Measurements from ENCODE around the gene CYP4Z1.
"Not testable (repeated sequence)": the region's sequence is repeated elsewhere in the genome, so short reads cannot be mapped to it uniquely, and the experiment has no call there.

Gene CYP4Z1, protein sequence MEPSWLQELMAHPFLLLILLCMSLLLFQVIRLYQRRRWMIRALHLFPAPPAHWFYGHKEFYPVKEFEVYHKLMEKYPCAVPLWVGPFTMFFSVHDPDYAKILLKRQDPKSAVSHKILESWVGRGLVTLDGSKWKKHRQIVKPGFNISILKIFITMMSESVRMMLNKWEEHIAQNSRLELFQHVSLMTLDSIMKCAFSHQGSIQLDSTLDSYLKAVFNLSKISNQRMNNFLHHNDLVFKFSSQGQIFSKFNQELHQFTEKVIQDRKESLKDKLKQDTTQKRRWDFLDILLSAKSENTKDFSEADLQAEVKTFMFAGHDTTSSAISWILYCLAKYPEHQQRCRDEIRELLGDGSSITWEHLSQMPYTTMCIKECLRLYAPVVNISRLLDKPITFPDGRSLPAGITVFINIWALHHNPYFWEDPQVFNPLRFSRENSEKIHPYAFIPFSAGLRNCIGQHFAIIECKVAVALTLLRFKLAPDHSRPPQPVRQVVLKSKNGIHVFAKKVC

DNA sequence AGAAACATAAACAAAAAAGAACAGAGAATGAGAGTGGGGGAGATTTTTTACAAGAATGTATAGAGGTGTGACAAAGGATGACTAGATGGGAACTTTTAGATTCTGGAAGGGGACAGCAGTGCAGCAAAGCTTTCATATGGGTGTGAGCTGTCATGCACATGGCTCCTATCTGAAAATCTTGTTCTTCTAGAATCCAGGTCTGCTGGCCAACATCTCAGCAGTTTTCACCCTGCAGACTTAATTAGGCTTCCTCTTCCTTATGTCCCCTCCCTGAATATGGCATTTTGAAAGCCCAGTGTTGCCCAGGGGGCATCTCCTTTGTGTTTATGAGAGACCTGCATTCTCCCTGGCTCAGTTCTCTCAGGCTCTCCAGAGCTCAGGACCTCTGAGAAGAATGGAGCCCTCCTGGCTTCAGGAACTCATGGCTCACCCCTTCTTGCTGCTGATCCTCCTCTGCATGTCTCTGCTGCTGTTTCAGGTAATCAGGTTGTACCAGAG is at the start of gene CYP4Z1:
TSS of gene CYP4Z1 (plus strand) at position 135 of the 498 bp plus-strand sequence. CDS start at position 395, 260 bp downstream.
- DNase-seq = no peak

DNA sequence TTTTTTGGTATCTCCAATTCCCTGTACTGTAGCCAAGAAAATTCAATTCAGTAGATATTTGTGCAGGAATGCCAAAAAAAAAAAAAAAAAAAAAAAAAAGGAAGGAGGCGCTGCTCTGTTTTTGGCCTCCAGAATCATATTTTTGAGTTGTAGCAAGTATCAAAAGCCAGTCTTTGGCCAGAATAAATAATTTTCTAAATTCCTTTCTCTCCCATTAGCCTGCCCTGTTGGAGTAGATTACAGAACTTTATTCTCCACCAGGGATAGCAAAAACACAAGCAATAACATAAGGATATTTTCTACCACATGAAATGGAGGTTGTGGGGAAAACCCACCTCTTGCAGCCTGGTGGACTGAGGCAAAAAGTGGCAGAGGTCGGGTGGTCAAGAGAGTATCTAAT is 46.0 kb upstream of the CYP4Z1 start:
- no peak for DNase-seq

DNA sequence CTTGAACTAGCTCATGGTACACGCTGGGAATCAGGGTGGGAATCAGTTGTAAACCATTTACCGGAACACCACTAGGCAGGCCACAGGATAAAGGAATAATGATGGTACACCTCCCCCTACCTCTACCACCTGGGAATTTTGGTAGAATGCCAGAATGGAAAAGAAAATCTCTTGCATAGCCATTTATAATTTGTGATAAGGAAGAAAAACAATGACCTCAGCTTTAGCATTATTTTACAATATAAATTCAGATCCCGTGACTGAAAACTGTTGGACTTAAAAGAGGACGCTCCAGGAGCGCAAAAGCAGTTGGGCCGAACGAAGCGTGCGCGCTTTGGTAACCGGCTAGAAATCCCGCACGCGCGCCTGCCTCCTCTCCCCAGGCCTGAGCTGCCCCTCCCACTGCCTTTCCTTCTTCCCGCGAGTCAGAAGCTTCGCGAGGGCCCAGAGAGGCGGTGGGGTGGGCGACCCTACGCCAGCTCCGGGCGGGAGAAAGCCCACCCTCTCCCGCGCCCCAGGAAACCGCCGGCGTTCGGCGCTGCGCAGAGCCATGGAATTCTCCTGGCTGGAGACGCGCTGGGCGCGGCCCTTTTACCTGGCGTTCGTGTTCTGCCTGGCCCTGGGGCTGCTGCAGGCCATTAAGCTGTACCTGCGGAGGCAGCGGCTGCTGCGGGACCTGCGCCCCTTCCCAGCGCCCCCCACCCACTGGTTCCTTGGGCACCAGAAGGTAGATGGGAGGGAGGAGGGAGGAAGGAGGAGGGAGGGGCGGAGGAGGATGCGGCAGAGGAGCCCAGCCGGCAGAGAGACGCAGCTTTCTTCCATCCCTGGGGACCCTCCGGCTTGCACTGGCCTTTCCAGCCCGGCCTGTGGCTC is 43.5 kb upstream of the CYP4Z1 start, which contains the start of gene CYP4X1:
TSS of gene CYP4X1 (plus strand) at position 402 of the 873 bp plus-strand sequence. CDS start at position 551, 149 bp downstream.
- DNase-seq = peak in 1 of 2 experiments; percentile 39

DNA sequence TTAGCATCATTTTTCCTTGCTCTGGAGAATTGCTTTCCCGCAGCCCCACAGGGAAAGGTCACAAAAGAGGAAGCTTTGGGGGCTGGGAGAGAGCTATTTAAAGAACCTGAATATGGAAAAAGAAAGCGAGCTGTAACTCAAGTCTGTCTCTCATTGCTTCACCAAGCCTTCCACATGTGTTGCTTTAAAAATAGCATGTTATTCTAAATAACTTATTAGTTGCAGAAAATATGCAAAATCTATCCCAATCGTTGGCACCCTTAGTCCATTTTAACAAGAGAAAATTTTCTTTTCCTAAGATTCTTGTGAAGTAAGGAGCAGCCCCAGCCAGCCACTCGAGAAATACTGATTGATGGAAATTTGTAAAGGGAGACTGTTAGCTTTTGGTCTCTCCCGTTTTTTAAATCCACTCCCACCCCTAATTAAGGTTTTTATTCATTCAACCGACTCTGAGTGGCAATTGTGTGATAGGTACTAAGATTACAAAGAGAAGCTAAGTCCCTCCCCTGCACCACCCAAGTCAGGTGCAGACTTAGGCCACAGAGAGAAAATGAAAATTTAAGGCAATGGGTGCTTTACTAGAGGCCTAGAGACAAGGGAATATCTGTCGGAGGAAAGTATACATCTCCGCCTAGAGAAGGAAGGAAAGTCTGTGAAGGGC is 42.8 kb upstream of the CYP4Z1 start:
- no peak for DNase-seq

DNA sequence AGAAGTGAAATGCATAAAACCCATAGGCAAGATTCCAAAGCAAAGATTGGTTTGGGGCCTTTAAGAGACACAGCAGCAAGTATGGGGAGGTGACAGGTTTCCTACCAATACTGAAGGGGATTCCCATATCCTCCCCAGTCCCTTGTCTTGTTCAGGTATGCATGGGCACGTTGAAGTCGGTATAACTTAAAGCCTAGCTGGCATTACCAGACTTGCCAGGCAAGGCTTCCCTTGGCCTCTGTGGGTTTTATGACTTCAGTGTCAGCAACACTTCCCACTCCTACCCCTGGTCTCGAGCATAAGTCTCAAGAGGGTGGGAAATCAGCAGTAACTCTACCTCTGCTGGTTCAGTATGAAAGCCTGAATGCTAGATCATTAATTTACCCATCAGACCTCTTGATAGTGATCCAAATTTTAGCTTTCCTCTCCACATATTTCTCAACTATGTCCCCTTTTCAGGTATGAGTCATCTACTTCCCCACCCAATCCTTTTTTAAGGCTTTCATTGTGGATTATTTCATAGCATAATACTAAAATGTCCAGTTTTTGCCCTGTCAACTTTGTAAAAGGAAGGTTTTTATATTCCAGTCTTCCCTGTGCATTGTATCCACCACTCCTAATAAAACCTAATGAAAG is 36.7 kb upstream of the CYP4Z1 start:
- no peak for DNase-seq

DNA sequence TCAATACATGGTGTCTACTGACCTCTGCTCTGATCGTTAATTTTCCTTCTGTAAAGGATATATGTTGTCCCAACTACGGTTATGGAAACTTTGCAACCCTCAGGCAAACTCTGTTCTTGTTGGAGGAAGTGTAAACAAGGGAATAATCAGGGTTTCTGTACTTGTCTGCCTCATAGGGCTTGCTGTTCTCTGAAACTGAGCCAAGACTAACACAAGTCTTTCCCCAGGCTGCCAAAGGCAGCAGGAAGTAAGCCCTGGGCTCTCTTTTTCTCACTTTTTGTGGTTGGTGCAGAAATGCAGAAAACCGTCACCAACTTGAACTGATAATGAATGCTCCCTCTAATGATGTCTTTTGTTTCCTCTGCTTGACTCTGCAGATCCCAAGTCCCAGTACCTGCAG is 36.0 kb upstream of the CYP4Z1 start:
- no peak for DNase-seq

DNA sequence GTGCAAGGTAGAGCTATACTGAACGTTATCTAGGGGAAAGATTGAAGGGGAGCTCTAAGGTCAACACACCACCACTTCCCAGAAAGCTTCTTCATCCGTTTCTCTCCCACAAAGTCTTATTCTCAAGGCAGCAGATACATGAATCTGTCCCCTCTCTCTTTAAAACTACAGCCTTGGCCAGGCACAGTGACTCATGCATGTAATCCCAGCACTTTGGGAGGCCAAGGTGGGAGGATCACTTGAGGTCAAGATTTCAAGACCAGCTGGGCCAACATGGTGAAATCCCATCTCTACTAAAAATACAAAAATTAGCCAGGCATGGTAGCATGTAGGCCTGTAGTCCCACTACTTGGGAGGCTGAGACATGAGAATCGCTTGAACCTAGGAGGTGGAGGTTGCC is 35.4 kb upstream of the CYP4Z1 start:
- DNase-seq = no peak

DNA sequence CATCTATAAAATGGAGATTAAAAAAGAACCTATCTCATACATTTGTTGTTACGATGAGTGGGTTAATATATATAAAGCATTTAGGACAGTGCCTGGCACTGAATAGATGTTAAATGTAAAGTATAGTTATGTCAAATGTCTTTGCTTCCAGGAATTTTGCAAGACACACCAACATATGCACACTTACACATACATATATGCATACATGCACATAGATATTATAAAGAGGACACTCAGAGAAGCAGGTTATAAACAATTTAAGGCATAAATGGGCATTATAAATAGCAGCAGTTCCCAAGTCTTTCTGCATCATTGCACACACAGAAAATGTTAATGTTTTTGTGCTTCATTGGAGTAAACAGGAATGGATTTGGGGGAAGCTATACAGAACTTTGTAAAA is 30.3 kb upstream of the CYP4Z1 start:
- no peak for DNase-seq

DNA sequence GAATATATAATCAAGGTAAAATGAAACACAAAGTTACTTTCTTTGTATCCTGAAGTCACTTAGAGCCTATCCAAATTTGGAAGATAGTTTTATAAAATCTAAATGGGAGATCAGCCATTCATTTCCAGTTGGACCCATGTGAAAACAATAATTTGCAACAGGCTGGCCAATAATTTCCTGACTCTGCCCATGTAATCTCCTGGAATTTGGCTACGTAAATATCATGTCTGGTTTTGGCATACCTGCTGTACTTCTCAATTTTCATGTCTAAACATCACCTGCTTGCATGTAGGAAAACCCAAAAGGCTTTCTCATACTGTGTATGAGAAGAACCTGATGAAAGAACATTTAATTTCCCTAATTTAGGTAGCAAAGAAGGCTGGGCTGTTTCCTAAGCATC is 7.7 kb upstream of the CYP4Z1 start:
- peak; percentile 93 to 94 for DNase-seq

DNA sequence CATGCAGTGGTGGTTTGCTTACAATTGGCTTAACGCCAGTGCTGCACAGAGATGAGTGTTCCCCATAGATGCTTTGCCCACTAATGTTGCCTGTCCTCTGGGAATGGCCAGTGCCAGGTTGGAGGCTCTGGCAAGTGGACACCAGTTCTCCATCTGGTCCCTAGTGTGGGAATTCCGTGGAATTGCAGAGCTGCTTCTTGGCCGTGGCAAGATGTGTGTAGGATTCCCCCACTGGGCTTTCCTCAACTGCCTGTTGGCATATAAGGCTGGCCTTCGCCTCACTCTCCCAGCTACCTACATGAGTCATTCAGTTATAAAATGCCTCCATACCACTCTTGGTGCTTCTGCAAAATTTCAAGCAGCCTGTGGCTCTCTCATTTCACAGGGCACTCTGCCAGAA is 2.0 kb downstream of the CYP4Z1 start:
- DNase-seq = not testable (repeated sequence)

DNA sequence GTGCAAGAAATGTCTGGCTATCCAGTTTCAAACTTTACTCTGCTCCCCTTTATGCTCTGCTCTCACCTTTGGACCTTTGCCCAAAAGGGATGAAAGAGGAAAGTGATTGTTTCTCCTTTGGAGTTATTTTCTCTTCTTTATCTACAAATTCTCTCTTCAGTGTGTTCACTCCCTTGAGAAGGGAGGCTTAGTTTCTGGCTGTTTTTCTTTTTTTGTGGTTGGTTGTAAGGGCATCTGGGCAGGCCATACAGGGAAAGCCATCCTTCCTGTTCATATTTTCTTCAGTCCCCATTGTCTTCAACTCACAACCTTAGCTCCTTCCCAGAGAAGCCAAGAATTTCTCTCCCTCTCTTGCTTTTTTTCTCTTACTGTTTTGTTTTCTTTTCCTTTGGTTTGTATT is 2.5 kb downstream of the CYP4Z1 start:
- not testable (repeated sequence) for DNase-seq

DNA sequence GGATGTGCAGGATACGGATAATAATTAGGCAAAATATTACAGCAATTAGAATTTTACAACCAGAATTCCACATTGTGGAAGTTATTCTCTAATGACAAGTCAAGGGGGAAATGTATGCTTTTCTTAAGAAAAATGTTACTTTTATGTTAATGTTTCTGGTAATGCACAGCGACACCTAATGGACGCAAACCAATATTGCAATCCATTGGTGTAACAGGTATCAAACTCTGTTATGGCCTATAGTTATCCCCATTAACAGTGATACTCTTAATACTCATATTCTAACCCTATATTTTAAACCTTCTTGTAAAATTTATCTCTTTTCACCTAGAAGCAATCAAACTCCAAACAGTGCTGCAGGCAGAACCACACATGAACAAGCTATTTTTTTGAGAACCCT is 22.3 kb downstream of the CYP4Z1 start:
- peak in 1 of 2 experiments; percentile 36 for DNase-seq

DNA sequence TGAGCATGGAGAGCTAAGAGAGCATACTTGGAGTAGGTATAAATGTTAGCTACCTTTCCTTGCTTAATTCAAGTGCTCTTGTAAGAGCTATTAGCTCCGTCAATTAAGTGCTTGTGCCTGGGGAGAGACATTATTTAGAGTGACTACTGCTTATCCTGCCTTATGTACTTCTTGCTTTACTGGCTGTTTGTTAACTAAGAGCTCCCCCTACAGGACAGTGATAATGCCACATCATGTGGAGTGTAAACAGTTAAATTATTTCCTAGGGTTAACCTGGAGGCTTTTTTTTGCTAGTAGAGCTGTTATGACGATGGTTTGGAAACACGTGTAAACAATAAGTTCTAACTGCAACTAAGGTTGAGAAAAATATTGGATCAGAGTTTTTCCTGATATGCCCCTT is 24.4 kb downstream of the CYP4Z1 start:
- not testable (repeated sequence) for DNase-seq

DNA sequence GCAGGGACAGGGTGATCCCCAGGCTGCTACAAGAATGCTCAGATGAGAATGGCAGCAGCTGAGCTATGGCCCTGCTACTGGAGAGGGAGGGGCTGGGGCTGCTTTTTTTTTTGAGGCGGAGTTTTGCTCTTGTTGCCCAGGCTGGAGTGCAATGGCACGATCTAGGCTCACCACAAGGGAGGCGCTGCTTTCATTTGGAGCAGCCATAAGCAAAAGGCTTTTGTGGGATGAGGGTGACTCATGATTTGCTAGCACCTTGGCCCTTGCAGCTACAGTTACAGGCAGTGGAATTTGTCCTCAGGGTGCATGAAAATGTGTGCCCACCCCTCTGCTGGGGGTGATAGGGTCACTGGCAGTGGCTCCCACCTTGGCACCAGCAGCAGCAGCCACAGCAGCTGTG is 37.8 kb downstream of the CYP4Z1 start:
- no peak for DNase-seq

DNA sequence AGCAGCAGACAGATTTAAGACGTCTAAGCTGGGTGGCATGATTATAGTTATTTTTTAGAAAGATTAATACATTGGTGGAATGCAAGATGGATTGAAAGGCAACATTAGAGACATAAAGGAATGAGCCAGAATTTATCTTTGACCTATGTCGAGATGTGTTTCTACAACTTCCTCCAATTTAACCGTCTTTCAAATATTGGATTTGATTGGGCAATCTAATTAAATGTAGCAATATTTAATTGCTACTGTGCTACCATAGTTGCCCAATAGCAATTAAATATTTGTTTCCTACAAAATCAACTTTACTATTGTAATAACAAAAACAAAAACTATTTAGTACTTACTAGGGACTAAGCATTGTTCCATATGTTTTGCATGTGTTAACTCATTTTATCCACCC is 39.8 kb downstream of the CYP4Z1 start:
- no peak for DNase-seq

DNA sequence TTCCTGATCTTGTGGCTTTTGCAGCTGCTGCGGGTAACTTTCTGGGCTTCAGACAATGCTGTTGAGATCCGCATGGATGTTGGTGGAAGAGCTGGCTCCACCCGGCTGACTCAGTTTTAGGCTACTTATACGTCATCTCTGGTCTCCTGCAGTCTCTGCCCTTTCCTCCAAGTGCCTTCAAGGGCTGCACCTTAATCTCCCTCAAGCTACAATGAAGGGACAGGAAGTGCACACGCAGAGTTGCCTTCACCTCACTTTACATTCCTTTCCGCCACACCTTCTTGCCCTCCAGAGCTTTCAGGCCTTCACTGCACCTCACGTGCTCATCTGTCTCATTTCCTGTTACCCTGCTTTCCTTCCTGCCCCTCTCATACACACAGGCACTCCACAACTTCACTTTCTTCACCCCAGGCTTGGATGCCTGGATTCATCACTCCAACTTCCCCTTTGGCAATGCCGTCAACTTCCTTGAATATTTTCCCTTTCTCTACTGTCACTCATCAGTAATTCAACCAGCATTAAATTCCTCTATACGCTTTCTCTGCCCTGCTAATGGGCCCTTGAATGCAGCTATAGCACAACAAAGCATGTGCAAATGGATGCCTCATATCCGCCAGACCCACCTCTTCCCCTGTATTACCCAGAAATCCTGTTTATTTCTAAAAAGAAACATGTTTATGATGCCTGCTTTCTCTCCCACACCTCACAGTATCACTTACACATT is 41.0 kb downstream of the CYP4Z1 start:
- DNase-seq = not testable (repeated sequence)

DNA sequence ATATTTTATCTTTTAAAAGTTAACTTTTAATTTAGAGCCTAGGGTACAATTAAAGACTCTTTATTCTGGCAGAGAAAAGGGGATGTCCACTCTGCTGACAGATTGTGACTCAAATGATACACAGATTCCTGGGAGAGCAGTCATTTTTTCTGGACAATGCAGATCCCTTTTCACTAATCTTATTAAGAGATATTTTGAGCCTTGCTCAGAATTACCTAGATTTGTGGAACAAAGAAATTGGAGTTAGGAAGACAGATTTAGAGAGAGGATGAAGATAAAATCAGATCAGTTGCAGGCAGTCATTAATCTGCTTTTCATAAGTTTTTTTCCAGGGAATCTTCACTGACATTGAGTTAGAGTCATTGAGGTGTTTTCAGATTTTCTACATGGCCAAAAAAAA is 42.5 kb downstream of the CYP4Z1 start:
- not testable (repeated sequence) for DNase-seq

DNA sequence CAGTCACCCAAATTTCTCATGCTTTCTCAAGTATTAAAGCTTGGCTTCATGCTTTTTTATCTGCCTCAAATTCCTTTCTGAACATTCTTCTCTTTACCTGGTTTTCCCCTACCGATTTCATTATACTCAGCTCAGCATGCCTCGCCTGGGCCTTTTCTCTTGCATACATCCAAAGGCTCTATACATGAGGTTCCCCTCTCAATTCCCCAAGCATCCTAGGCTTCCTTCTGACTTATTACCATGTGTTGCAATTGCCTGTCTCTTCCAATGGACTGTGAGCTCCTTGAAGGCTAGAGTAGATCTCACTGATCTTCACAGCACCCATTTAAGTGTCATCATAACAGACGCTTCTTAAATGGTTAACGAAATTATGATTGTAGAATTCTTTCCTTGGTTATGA is 46.1 kb downstream of the CYP4Z1 start:
- no peak for DNase-seq

DNA sequence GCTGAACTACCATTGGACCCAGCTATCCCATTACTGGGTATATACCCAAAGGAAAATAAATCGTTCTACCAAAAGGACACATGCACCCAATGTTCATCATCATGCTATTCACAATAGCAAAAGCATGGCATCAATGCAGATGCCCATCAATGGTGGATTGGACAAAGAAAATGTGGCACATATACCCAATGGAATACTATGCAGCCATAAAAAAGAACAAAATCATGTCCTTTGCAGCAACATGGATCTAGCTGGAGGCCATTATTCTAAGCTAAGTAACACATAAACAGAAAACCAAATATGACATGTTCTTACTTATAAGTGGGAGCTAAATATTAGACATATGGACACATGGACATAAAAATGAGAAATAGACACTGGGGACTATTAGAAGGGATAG is 54.0 kb downstream of the CYP4Z1 start:
- not testable (repeated sequence) for DNase-seq

DNA sequence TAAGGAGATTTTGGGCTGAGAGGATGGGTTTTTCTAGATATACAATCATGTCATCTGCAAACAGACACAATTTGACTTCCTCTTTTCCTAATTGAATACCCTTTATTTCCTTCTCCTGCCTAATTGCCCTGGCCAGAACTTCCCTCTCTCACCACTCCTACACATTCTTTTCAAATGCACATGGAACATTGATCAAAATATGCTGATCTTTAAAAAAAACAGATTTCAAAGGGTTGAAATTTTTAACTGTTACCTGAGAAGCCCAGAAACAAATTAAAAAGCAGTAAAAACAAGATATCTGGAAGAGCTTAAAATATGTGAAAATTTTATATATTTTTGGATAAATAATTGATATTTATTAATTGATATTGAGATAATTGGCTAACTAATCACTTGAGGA is 57.8 kb downstream of the CYP4Z1 start:
- DNase-seq = not testable (repeated sequence)

DNA sequence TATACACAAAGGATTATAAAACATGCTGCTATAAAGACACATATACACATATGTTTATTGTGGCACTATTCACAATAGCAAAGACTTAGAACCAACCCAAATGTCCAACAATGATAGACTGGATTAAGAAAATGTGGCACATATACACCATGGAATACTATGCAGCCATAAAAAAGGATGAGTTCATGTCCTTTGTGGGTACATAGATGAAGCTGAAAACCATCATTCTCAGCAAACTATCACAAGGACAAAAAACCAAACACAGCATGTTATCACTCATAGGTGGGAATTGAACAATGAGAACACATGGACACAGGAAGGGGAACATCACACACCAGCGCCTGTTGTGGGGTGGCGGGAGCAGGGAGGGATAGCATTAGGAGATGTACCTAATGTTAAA is 60.0 kb downstream of the CYP4Z1 start:
- not testable (repeated sequence) for DNase-seq

DNA sequence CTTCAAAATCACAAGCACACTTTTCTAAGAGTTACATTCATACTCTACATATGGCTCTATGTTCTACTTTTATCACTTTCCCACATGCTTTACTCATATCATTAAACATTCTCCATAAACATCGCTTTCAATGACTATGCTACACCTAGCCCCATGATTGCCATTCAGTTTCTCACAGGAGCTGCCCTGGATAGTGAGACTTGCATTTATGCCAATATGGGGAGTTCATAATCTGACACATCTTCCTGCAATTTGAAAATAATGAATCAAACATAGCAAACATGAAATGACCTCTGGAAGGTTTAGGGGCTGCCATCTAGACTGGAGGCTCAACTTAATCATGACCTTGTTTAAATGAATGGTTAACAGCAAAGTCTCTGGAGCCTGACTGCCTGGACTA is 61.2 kb downstream of the CYP4Z1 start:
- no peak for DNase-seq

All from NCI-H526 (cell line).